ENCODE data around the gene FAM222B.
A peak's percentile ranks its signal among the peaks of the same experiment; 100 is the strongest.

The FAM222B gene

GRCh38 chr17:28710861-28711722 lies 131.5 kb downstream of the FAM222B start:
- peak; percentile 67 to 75 for DNase-seq

GRCh38 chr17:28707339-28707720 lies 135.3 kb downstream of the FAM222B start:
- DNase-seq: no peak

GRCh38 chr17:28706471-28707338 lies 135.9 kb downstream of the FAM222B start:
- DNase-seq: no peak
